GM12891 (cell line): ENCODE measurements around the gene SSU72.

Experiments used
- PAX5 ChIP-seq: IDR thresholded peaks from 2 replicates; pipeline ENCODE4 v1.6.1; 2011; ENCODE audit warnings: low read length, moderate library complexity, mild to moderate bottlenecking; ENCODE audit not compliant: insufficient read depth, severe bottlenecking
- POLR2A ChIP-seq: IDR thresholded peaks from 2 replicates; pipeline ENCODE4 v1.6.1; 2011; ENCODE audit warnings: low read depth, low read length, control low read depth
- POLR2AphosphoS5 ChIP-seq: IDR thresholded peaks from 2 replicates; pipeline ENCODE4 v1.6.1; 2011; ENCODE audit warnings: low read depth, low read length, control low read depth
- SPI1 ChIP-seq: IDR thresholded peaks from 2 replicates; pipeline ENCODE4 v1.6.1; 2011; ENCODE audit warnings: low read depth, low read length, control low read depth
- TAF1 ChIP-seq: IDR thresholded peaks from 2 replicates; pipeline ENCODE4 v1.6.1; 2011; ENCODE audit warnings: low read depth, low read length, control low read depth

- TF ChIP-seq TAF1 (no peak), POLR2A (no peak), POLR2AphosphoS5 (no peak), SPI1 (no peak), PAX5 (peak; percentile 12)
Measured at GRCh38 chr1:1539310-1540089, 35.2 kb downstream of the SSU72 start.
